K562 (cell line): ENCODE data around the gene TEDDM1.

ENCODE experiments used
- CTCF ChIP-seq, 3 experiments: IDR thresholded peaks in 2 of 3; conservative IDR thresholded peaks in 1 of 3; 2 replicates each; pipeline ENCODE4 v1.5.1; 2011 to 2012; ENCODE audit warnings: low read length in 3 of 3, mild to moderate bottlenecking in 3 of 3, control low read depth in 2 of 3, improper control_type of control experiment in 1 of 3, inconsistent platforms in 1 of 3, low read depth in 1 of 3, mixed read lengths in 1 of 3, moderate library complexity in 1 of 3; ENCODE audit not compliant: insufficient read depth in 2 of 3
- NFYB ChIP-seq: IDR thresholded peaks from 2 replicates; pipeline ENCODE4 v1.6.1; 2011; ENCODE audit warnings: mild to moderate bottlenecking, moderate library complexity; ENCODE audit not compliant: insufficient read length; ENCODE audit errors: extremely low read depth
- PHB ChIP-seq: fragments of 250-450 bp; sonication (Bioruptor Pico); IDR thresholded peaks from 2 replicates; pipeline ENCODE4 v1.5.0; 2021
- POLR2AphosphoS5 ChIP-seq: IDR thresholded peaks from 2 replicates; pipeline ENCODE4 v1.6.1; 2011; ENCODE audit warnings: mild to moderate bottlenecking, low read depth, low read length, moderate library complexity; ENCODE audit not compliant: control insufficient read depth, insufficient read depth
- RBM14 ChIP-seq: fragments of 200-400 bp; formaldehyde crosslinking; IDR thresholded peaks from 2 replicates; pipeline ENCODE4 v1.6.1; 2018; ENCODE audit warnings: low read depth, mild to moderate bottlenecking, low read length, moderate library complexity, borderline replicate concordance; ENCODE audit not compliant: insufficient read depth
- ZNF146 ChIP-seq: IDR thresholded peaks from one replicate; pipeline ENCODE4 v1.6.1; 2018; ENCODE audit warnings: missing compliant biosample characterization; ENCODE audit not compliant: unreplicated experiment
- ZNF76 ChIP-seq: fragments of 250-450 bp; sonication (Bioruptor Pico); IDR thresholded peaks from 2 replicates; pipeline ENCODE4 v1.4.0; 2020; ENCODE audit warnings: mild to moderate bottlenecking, moderate library complexity, borderline replicate concordance
- ZNF780A ChIP-seq: fragments of 250-450 bp; sonication (Bioruptor Pico); IDR thresholded peaks from 2 replicates; pipeline ENCODE4 v1.5.0; 2021; ENCODE audit warnings: mild to moderate bottlenecking

DNA sequence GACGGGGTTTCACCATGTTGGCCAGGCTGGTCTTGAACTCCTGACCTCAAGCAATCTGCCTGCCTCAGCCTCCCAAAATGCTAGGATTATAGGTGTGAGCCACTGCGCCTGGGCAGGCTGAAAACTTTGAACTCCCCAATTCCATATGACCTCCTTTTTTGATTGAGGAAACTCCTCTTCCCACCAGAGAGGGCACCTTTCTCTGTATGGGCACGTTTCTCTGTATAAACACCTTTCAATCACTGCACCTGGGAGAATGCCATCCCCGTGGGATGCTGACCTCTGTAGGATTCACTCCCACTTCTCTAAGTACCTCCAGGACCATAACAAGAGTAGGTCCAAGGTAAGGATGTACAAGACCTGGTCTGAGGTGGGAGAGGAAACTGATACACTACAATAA is 9.7 kb upstream of the TEDDM1 start:
- no peak for TF ChIP-seq CTCF (IDR thresholded peaks at IDR 0.05 in 2 of 3, conservative IDR thresholded peaks at IDR 0.05 in 1 of 3; ENCODE audit: insufficient read depth in 2 of 3, low read depth in 1 of 3, low read length in 3 of 3)
- no peak for TF ChIP-seq ZNF780A
- TF ChIP-seq PHB (CRISPR knock-in tag) = no peak
- no peak for TF ChIP-seq ZNF76 (CRISPR knock-in tag)
- TF ChIP-seq NFYB = no peak
- no peak for TF ChIP-seq ZNF146 (CRISPR knock-in tag)
- TF ChIP-seq RBM14 = no peak
- TF ChIP-seq POLR2AphosphoS5 = no peak
